ENCODE data around the gene YWHAQ.

The YWHAQ gene

DNA sequence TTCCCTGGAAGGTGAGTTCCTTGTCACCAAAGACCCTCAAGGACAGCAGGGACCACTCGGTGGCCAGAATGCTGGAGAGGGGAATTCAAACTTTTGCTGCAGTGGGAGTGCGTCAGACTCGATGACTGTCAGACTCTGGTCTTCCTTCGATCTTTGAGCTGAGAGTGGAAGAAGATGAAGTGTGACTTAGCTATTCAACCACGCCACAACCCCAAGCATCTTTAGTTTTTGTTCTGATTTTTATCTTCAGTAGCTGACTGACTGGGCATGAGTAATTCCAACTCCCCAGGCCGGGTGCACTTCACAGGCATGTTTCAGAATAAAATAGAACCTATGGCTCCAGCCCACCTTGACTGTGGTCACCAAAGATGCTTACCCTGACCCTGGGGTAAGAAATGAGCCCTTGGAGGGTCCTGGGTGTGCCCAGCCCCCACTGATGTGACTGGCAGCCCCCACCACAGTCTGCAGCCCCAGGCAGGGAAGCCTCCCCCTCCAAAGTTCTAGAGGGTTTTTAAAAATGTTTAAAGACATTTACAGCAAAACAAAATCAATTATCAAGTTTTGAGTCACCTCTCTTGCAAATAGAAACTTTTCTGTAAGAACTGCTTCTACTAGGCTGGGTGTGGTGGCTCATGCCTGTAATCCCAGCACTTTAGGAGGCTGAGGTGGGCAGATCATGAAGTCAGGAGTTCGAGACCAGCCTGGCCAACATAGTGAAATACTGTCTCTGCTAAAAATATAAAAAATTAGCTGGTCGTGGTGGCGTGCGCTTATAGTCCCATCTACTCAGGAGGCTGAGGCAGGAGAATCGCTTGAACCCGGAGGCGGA, 24.9 kb upstream of the YWHAQ start:
- Histone ChIP-seq H3K4me1 (ENCODE audit: control insufficient read depth, insufficient read depth, low read length) (0 out of 2 replicates have a peak, but pooled peaks cover 8% of the 10 kb centered on the region), H3K9me3 (ENCODE audit: control insufficient read depth, insufficient read depth, low read length) (no peaks in the 10 kb centered on the region), H3K4me3 (ENCODE audit: low read depth, low read length) (no peak overlapping the region), H3K36me3 (ENCODE audit: control insufficient read depth, insufficient read depth, low read length) (no peaks in the 10 kb centered on the region), H3K27ac (ENCODE audit: low read depth, low read length) (no peak overlapping the region), H3K9ac (ENCODE audit: low read depth, low read length) (no peak overlapping the region), H3K27me3 (ENCODE audit: control insufficient read depth, insufficient read depth, low read length) (no peaks in the 10 kb centered on the region)

DNA sequence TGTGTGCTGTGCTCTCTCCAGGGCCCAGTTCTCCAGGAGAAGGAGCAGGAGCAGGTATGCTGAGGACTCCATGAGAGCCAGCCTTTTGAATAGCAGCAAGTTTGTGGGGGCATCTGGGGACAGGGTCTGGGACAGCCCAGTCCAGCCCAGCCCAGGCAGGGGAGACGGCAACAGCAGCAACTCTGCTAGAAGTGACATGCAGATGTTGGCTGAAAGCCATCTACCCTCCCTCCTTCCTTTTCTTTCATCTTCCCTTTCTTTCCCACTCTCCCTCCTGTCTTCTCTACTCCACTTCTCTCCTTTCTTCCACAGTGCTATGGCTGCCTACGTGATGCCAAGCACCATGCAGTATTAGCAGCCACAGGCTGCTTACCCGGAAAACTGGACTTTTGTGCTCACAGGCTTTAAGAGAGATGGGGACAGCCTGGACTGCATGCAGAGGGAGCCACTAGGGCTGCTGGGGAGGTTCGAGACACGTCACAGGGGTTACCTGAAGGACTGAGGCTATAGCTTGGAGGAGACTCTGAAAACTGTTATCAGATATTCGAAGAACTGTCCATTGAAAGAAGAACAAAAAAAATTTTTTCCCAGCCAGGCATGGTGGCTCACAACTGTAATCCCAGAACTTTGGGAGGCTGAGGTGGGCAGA, 23.8 kb upstream of the YWHAQ start:
- H3K4me1 ChIP-seq (ENCODE audit: control insufficient read depth, insufficient read depth, low read length) = peaks cover 12% of the 10 kb centered on the region; the same call in 1 of the 2 replicates
- H3K27ac ChIP-seq (ENCODE audit: low read depth, low read length) = no peak overlapping the region
- no peaks in the 10 kb centered on the region for H3K36me3 ChIP-seq (ENCODE audit: control insufficient read depth, insufficient read depth, low read length)
- H3K4me3 ChIP-seq (ENCODE audit: low read depth, low read length) = no peak overlapping the region
- no peak overlapping the region for H3K9ac ChIP-seq (ENCODE audit: low read depth, low read length)
- no peaks in the 10 kb centered on the region for H3K27me3 ChIP-seq (ENCODE audit: control insufficient read depth, insufficient read depth, low read length)
- H3K9me3 ChIP-seq (ENCODE audit: control insufficient read depth, insufficient read depth, low read length) = no peaks in the 10 kb centered on the region

DNA sequence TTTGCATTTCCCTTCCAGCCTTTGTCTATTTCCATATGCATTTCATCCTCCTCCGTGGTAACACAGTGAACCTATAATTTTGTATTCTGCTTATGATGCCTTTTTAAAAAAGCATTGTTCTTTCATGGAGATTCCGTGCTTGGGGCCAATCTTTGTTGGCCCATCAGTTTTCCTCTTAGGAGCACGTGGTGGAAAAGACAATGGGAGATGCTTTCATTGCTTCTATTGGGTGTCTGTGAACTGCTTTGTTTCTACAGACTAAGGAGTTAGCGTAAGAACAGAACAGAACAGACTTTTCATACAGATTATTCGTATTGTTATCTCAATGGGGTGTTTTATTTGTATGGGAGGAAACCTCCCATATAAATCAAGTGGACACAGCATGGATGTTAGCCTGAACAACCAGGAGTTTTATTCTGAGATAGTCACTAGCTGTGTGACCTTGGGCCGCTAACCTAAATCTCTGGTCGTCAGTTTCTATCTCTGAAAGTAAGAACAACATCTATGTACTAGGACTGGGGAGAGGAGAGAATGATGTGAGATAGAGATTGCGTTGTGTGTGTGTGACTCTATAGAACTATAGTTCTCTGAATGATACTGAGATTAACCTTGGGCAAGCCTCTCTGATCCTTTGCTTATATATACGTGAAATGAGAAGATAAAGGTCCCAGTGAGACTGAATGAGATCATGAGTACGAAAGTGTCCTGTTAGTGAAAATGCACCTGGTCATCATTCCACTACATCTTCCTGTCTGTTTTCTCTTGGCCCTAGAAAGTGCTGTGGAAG, 22.9 kb upstream of the YWHAQ start:
- no peak overlapping the region for H3K4me3 ChIP-seq (ENCODE audit: low read depth, low read length)
- H3K9me3 ChIP-seq (ENCODE audit: control insufficient read depth, insufficient read depth, low read length) = no peaks in the 10 kb centered on the region
- peaks cover 17% of the 10 kb centered on the region; the same call in 1 of the 2 replicates for H3K4me1 ChIP-seq (ENCODE audit: control insufficient read depth, insufficient read depth, low read length)
- H3K27ac ChIP-seq (ENCODE audit: low read depth, low read length) = no peak overlapping the region
- H3K36me3 ChIP-seq (ENCODE audit: control insufficient read depth, insufficient read depth, low read length) = no peaks in the 10 kb centered on the region
- no peaks in the 10 kb centered on the region for H3K27me3 ChIP-seq (ENCODE audit: control insufficient read depth, insufficient read depth, low read length)
- no peak overlapping the region for H3K9ac ChIP-seq (ENCODE audit: low read depth, low read length)

DNA sequence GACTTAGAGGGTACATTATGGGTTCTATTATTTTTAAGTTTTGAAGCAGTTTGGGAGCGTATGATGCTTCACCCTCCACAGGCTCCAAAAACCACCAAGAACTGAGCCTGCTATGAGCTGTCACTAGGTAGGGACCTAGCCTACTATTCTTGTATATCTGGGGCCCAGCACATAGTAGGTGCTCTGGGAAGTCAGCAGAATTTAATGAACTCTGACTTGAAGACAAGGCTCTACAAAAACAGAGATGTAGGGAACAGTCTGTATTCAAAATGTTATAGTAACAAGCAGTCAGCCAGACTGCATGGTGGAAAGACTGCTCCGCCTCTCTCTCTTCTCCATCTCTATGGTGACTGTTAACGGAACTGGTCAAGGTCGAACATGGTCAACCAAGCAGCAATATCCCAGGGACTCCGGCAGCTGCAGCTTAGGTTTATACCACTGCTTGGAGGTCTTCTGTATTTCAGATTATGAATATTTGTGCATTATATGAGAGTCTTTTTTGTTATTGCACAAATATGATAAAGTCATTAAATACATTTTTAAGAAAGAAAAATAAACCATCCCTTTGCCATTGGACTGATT, 22.2 kb upstream of the YWHAQ start:
- Histone ChIP-seq H3K4me1 (ENCODE audit: control insufficient read depth, insufficient read depth, low read length) (peaks cover 17% of the 10 kb centered on the region; the same call in 1 of the 2 replicates), H3K4me3 (ENCODE audit: low read depth, low read length) (no peak overlapping the region)

DNA sequence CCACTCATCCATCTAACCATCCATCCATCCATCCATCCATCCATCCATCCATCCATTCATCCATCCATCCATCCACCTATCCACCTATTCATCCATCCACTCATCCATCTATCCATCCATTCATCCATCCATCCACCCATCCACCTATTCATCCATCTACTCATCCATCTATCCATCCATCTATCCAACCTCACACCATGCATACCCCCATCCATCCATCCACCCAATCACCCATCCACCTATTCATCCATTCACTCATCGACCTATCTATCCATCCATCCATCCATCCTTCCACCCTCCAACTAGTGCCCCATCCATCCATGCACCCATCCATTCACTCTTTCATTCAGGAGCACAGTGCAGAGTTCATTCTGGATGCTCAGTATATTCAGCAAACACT, 21.5 kb upstream of the YWHAQ start:
- Histone ChIP-seq H3K27me3 (ENCODE audit: control insufficient read depth, insufficient read depth, low read length) (no peaks in the 10 kb centered on the region), H3K27ac (ENCODE audit: low read depth, low read length) (no peak overlapping the region), H3K9me3 (ENCODE audit: control insufficient read depth, insufficient read depth, low read length) (no peaks in the 10 kb centered on the region), H3K9ac (ENCODE audit: low read depth, low read length) (no peak overlapping the region), H3K4me3 (ENCODE audit: low read depth, low read length) (no peak overlapping the region), H3K4me1 (ENCODE audit: control insufficient read depth, insufficient read depth, low read length) (peaks cover 17% of the 10 kb centered on the region; the same call in 1 of the 2 replicates), H3K36me3 (ENCODE audit: control insufficient read depth, insufficient read depth, low read length) (no peaks in the 10 kb centered on the region)

More for the DNA sequence above, 22.2 kb upstream of the YWHAQ start:
- H3K27ac ChIP-seq (ENCODE audit: low read depth, low read length) = no peak overlapping the region
- H3K36me3 ChIP-seq (ENCODE audit: control insufficient read depth, insufficient read depth, low read length) = no peaks in the 10 kb centered on the region
- no peaks in the 10 kb centered on the region for H3K27me3 ChIP-seq (ENCODE audit: control insufficient read depth, insufficient read depth, low read length)
- no peaks in the 10 kb centered on the region for H3K9me3 ChIP-seq (ENCODE audit: control insufficient read depth, insufficient read depth, low read length)
- no peak overlapping the region for H3K9ac ChIP-seq (ENCODE audit: low read depth, low read length)

DNA sequence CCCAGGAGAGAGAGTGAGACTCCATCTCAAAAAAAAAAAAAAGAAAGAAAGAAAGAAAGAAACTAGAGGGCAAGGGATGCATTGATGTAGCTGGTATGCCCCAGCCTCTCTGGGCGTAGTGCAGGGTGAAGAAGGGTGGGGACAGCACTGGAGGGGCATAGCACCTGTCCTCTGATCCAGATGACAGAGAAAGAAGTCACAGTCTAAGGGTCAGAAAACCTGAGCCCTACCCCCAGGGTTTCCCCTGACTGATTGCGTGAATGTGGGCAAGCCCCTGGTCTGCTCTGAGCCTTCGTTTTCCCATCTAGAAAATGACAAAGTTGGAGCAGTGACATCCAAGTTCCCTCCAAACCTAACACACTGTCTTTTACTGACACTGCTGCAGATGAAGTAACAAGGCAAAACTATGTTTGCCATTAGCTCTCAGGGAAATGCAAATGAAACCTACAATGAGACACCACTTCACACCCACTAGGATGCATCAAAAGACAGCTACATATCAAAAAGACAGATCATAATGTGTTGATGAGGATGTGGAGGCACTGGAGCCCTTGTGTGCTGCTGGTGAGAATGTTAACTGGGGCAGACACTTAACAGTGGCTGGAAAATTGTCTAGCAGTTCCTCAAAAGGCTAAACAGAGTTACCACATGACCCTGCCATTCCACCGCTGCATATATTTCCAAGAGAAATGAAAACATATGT, 19.5 kb upstream of the YWHAQ start:
- Histone ChIP-seq H3K9me3 (ENCODE audit: control insufficient read depth, insufficient read depth, low read length) (no peaks in the 10 kb centered on the region), H3K27me3 (ENCODE audit: control insufficient read depth, insufficient read depth, low read length) (no peaks in the 10 kb centered on the region), H3K27ac (ENCODE audit: low read depth, low read length) (no peak overlapping the region), H3K4me1 (ENCODE audit: control insufficient read depth, insufficient read depth, low read length) (peaks cover 12% of the 10 kb centered on the region; the same call in 1 of the 2 replicates), H3K9ac (ENCODE audit: low read depth, low read length) (no peak overlapping the region), H3K4me3 (ENCODE audit: low read depth, low read length) (no peak overlapping the region), H3K36me3 (ENCODE audit: control insufficient read depth, insufficient read depth, low read length) (no peaks in the 10 kb centered on the region)

DNA sequence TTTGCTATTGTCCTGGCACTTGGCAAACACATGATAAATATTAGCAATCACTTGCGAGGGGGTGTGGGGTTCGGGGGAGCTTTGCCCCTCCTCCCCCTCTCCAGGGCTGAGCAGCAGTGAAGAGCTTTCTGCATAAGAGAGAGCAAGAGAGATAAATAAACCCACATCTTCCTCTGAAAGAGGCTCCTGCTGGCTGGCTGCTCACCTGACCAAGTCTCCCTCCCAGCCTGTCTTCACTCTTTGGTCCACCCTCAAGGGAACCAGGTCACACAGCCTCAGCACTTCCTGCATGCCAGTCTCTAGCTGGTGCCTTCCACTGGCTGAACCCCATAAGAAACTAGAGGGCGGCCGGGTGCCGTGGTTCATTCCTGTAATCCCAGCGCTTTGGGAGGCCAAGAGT, 18.5 kb upstream of the YWHAQ start:
- peaks cover 12% of the 10 kb centered on the region; the same call in 1 of the 2 replicates for H3K4me1 ChIP-seq (ENCODE audit: control insufficient read depth, insufficient read depth, low read length)
- H3K9ac ChIP-seq (ENCODE audit: low read depth, low read length) = no peak overlapping the region

DNA sequence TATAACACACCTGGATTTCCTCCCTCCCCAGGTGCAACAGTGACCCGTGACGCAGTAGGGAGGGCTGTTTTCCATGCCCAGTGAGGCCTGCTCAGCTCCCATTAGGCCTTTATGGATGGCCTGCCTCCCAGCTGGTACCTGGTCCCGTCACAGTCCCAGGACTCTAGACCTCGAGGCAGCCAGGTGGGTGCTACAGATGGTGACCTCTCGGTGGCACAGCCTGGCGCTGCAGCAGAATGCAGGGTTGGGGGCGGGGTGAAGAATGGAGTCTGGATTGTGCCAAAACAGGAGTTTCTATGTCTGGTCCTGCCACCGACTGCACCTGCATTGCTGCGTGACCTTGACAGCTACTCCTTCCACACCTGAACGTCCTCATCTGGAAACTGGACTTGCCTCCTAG, 18.0 kb upstream of the YWHAQ start:
- peaks cover 12% of the 10 kb centered on the region; the same call in 1 of the 2 replicates for H3K4me1 ChIP-seq (ENCODE audit: control insufficient read depth, insufficient read depth, low read length)
- H3K27ac ChIP-seq (ENCODE audit: low read depth, low read length) = no peak overlapping the region
- no peaks in the 10 kb centered on the region for H3K36me3 ChIP-seq (ENCODE audit: control insufficient read depth, insufficient read depth, low read length)
- H3K27me3 ChIP-seq (ENCODE audit: control insufficient read depth, insufficient read depth, low read length) = no peaks in the 10 kb centered on the region
- H3K9me3 ChIP-seq (ENCODE audit: control insufficient read depth, insufficient read depth, low read length) = no peaks in the 10 kb centered on the region
- H3K9ac ChIP-seq (ENCODE audit: low read depth, low read length) = no peak overlapping the region
- no peak overlapping the region for H3K4me3 ChIP-seq (ENCODE audit: low read depth, low read length)

More for the DNA sequence above, 18.5 kb upstream of the YWHAQ start:
- Histone ChIP-seq H3K27ac (ENCODE audit: low read depth, low read length) (no peak overlapping the region), H3K9me3 (ENCODE audit: control insufficient read depth, insufficient read depth, low read length) (no peaks in the 10 kb centered on the region), H3K36me3 (ENCODE audit: control insufficient read depth, insufficient read depth, low read length) (no peaks in the 10 kb centered on the region), H3K4me3 (ENCODE audit: low read depth, low read length) (no peak overlapping the region), H3K27me3 (ENCODE audit: control insufficient read depth, insufficient read depth, low read length) (no peaks in the 10 kb centered on the region)

DNA sequence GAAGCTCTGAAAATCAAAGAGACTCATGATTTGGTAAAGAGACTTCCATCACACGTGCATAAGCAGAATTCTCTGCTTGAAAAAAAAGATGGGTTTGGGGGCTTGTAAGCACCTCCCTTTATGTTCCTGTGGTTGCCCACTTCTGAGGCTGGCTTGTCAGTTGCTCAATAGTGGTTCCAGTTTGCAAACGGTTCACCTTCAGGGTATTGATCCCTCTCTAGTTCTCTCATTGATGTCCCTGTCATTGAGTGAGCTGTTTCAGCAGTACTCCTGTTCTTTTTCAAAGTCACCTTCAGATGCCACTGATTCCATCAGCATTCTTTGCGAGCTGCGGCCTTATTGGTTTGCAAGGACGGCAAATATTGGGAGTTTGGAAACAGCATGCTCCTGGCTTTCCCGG, 17.1 kb upstream of the YWHAQ start:
- no peak overlapping the region for H3K27ac ChIP-seq (ENCODE audit: low read depth, low read length)
- peaks cover 12% of the 10 kb centered on the region; the same call in 1 of the 2 replicates for H3K4me1 ChIP-seq (ENCODE audit: control insufficient read depth, insufficient read depth, low read length)
- no peaks in the 10 kb centered on the region for H3K36me3 ChIP-seq (ENCODE audit: control insufficient read depth, insufficient read depth, low read length)
- no peak overlapping the region for H3K4me3 ChIP-seq (ENCODE audit: low read depth, low read length)
- no peaks in the 10 kb centered on the region for H3K27me3 ChIP-seq (ENCODE audit: control insufficient read depth, insufficient read depth, low read length)
- H3K9me3 ChIP-seq (ENCODE audit: control insufficient read depth, insufficient read depth, low read length) = no peaks in the 10 kb centered on the region
- no peak overlapping the region for H3K9ac ChIP-seq (ENCODE audit: low read depth, low read length)

Data from HUES48 (cell line).